Measurements from ENCODE around the gene MAP3K1.

Gene MAP3K1

DNA sequence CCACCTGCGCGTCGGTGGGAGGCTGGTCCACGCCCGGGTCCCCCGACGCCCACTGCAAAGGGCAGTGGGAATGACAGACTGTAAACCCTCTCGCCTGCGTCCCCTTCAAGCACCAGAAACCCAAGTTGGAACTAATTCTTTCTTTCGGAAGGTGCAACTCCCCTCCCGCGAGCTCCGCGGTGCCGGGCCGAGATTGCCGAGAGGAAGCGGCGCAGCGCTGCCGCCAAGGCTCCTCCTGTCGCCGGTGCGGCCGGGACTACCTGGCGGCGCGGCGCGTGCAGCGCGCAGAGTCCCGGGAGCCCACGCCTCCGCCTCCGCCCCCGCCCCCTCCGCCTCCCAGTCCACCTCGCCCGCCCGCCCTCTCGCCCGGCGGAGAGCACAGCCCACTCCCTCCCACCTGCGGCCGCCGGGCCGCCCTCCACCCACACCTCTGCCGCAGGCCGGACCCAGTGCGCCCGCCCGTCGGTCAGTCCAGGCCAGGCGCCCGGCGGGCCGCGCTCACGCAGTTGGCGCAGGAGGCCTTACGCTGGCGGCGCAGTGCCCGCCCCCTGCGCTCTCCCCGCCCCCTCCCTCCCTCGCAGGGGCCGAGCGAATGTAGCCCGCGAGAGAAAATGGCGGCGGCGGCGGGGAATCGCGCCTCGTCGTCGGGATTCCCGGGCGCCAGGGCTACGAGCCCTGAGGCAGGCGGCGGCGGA is at the start of gene MAP3K1:
TSS of gene MAP3K1 (plus strand) at position 587 of the 695 bp plus-strand sequence. CDS start at position 612, 25 bp downstream.
- H3K4me1 ChIP-seq (ENCODE audit: low read depth, poor library complexity, severe bottlenecking) = peaks cover 48% of the 10 kb centered on the region
- H3K79me2 ChIP-seq (ENCODE audit: insufficient read depth, low read depth) = peaks cover 42% of the 10 kb centered on the region
- no peaks in the 10 kb centered on the region for H3K27me3 ChIP-seq (ENCODE audit: insufficient read depth, low read depth)
- peak within 1 kb of the TSS; percentile 85 for H3K27ac ChIP-seq
- H3K36me3 ChIP-seq (ENCODE audit: insufficient read depth) = no peaks in the 10 kb centered on the region
- no peaks in the 10 kb centered on the region for H4K20me1 ChIP-seq (ENCODE audit: insufficient read depth)
- TF ChIP-seq, protein P1, sequence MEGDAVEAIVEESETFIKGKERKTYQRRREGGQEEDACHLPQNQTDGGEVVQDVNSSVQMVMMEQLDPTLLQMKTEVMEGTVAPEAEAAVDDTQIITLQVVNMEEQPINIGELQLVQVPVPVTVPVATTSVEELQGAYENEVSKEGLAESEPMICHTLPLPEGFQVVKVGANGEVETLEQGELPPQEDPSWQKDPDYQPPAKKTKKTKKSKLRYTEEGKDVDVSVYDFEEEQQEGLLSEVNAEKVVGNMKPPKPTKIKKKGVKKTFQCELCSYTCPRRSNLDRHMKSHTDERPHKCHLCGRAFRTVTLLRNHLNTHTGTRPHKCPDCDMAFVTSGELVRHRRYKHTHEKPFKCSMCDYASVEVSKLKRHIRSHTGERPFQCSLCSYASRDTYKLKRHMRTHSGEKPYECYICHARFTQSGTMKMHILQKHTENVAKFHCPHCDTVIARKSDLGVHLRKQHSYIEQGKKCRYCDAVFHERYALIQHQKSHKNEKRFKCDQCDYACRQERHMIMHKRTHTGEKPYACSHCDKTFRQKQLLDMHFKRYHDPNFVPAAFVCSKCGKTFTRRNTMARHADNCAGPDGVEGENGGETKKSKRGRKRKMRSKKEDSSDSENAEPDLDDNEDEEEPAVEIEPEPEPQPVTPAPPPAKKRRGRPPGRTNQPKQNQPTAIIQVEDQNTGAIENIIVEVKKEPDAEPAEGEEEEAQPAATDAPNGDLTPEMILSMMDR (conservative IDR thresholded peaks at IDR 0.05; ENCODE audit: low read depth, low read length) = no peak
- H3K4me3 ChIP-seq (IDR thresholded peaks at IDR 0.05; ENCODE audit: insufficient read depth, low read depth, low read length) = peak within 1 kb of the TSS; percentile 27
- H2AFZ ChIP-seq (ENCODE audit: low read depth) = peak within 1 kb of the TSS; percentile 98
- H3K9ac ChIP-seq = peak within 1 kb of the TSS; percentile 80
- peak within 1 kb of the TSS; percentile 83 for H3K4me2 ChIP-seq

- H2AFZ ChIP-seq (ENCODE audit: low read depth) = no peak overlapping the region
- no peaks in the 10 kb centered on the region for H3K79me2 ChIP-seq (ENCODE audit: insufficient read depth, low read depth)
- no peaks in the 10 kb centered on the region for H3K36me3 ChIP-seq (ENCODE audit: insufficient read depth)
- no peak overlapping the region for H3K4me3 ChIP-seq (IDR thresholded peaks at IDR 0.05; ENCODE audit: insufficient read depth, low read depth, low read length)
- no peak overlapping the region for H3K27ac ChIP-seq
- H4K20me1 ChIP-seq (ENCODE audit: insufficient read depth) = no peaks in the 10 kb centered on the region
- H3K4me2 ChIP-seq = no peak overlapping the region
- H3K27me3 ChIP-seq (ENCODE audit: insufficient read depth, low read depth) = no peaks in the 10 kb centered on the region
- TF ChIP-seq, protein P1 (conservative IDR thresholded peaks at IDR 0.05; ENCODE audit: low read depth, low read length) = no peak
- H3K4me1 ChIP-seq (ENCODE audit: low read depth, poor library complexity, severe bottlenecking) = peaks cover 12% of the 10 kb centered on the region
- H3K9ac ChIP-seq = no peak overlapping the region
Measured at GRCh38 chr5:56766926-56767325, 48.4 kb upstream of the MAP3K1 start.

GRCh38 chr5:56769875-56770604 is 45.3 kb upstream of the MAP3K1 start:
- TF ChIP-seq, protein P1 (conservative IDR thresholded peaks at IDR 0.05; ENCODE audit: low read depth, low read length) = no peak

GRCh38 chr5:56772767-56773166 is 42.6 kb upstream of the MAP3K1 start:
- Histone ChIP-seq H3K4me1 (ENCODE audit: low read depth, poor library complexity, severe bottlenecking) (no peaks in the 10 kb centered on the region), H3K27ac (no peak overlapping the region), H3K4me2 (no peak overlapping the region), H2AFZ (ENCODE audit: low read depth) (no peak overlapping the region), H3K9ac (no peak overlapping the region), H3K4me3 (IDR thresholded peaks at IDR 0.05; ENCODE audit: insufficient read depth, low read depth, low read length) (no peak overlapping the region), H3K79me2 (ENCODE audit: insufficient read depth, low read depth) (no peaks in the 10 kb centered on the region), H3K36me3 (ENCODE audit: insufficient read depth) (no peaks in the 10 kb centered on the region), H3K27me3 (ENCODE audit: insufficient read depth, low read depth) (no peaks in the 10 kb centered on the region), H4K20me1 (ENCODE audit: insufficient read depth) (no peaks in the 10 kb centered on the region)
- TF ChIP-seq, protein P1 (conservative IDR thresholded peaks at IDR 0.05; ENCODE audit: low read depth, low read length) = no peak

More at GRCh38 chr5:56769875-56770604, 45.3 kb upstream of the MAP3K1 start:
- no peak overlapping the region for H3K27ac ChIP-seq
- H3K9ac ChIP-seq = no peak overlapping the region
- no peak overlapping the region for H2AFZ ChIP-seq (ENCODE audit: low read depth)
- no peaks in the 10 kb centered on the region for H3K36me3 ChIP-seq (ENCODE audit: insufficient read depth)
- H3K4me1 ChIP-seq (ENCODE audit: low read depth, poor library complexity, severe bottlenecking) = no peaks in the 10 kb centered on the region
- H4K20me1 ChIP-seq (ENCODE audit: insufficient read depth) = no peaks in the 10 kb centered on the region
- H3K4me3 ChIP-seq (IDR thresholded peaks at IDR 0.05; ENCODE audit: insufficient read depth, low read depth, low read length) = no peak overlapping the region
- H3K79me2 ChIP-seq (ENCODE audit: insufficient read depth, low read depth) = no peaks in the 10 kb centered on the region
- H3K27me3 ChIP-seq (ENCODE audit: insufficient read depth, low read depth) = no peaks in the 10 kb centered on the region
- no peak overlapping the region for H3K4me2 ChIP-seq
